Mesendoderm (in vitro differentiated cells): Measurements from ENCODE around the gene GADD45G.

Source experiments
- DNase-seq: peaks from one replicate; pipeline ENCODE4 v3.0.0; 2013
- H2AK5ac ChIP-seq: 2 replicates; pipeline ENCODE4 v1.6.1; 2013; ENCODE audit warnings: low read length, inconsistent platforms
- H2BK120ac ChIP-seq: 2 replicates; pipeline ENCODE4 v1.6.1; 2013; ENCODE audit warnings: low read depth, mild to moderate bottlenecking, low read length, moderate library complexity, mixed read lengths
- H2BK15ac ChIP-seq: replicated peaks from 2 replicates; pipeline ENCODE4 v1.6.1; 2013; ENCODE audit warnings: low read depth, mild to moderate bottlenecking, moderate library complexity
- H2BK5ac ChIP-seq: 2 replicates; pipeline ENCODE4 v1.6.1; 2013; ENCODE audit warnings: low read length, inconsistent platforms
- H3K18ac ChIP-seq: 2 replicates; pipeline ENCODE4 v1.6.1; 2013; ENCODE audit warnings: mild to moderate bottlenecking, low read length, mixed read lengths
- H3K23ac ChIP-seq: one replicate; pipeline ENCODE4 v1.6.1; 2013; ENCODE audit warnings: low read length
- H3K27ac ChIP-seq: 2 replicates; pipeline ENCODE4 v1.5.1; 2013; ENCODE audit warnings: low read depth, mild to moderate bottlenecking, inconsistent platforms, low read length, moderate library complexity
- H3K27me3 ChIP-seq: 2 replicates; pipeline ENCODE4 v1.6.1; 2013; ENCODE audit warnings: low read length, control low read depth, mild to moderate bottlenecking, inconsistent platforms; ENCODE audit not compliant: insufficient read depth, poor library complexity
- H3K36me3 ChIP-seq: 2 replicates; pipeline ENCODE4 v1.6.1; 2013; ENCODE audit warnings: low read length, inconsistent platforms; ENCODE audit not compliant: control insufficient read depth, insufficient read depth
- H3K4ac ChIP-seq: one replicate; pipeline ENCODE4 v1.6.1; 2013; ENCODE audit warnings: low read depth, mild to moderate bottlenecking, low read length, moderate library complexity
- H3K4me1 ChIP-seq: 2 replicates; pipeline ENCODE4 v1.6.1; 2013; ENCODE audit warnings: low read depth, low read length, inconsistent platforms; ENCODE audit not compliant: control insufficient read depth
- H3K4me2 ChIP-seq: 2 replicates; pipeline ENCODE4 v1.6.1; 2013; ENCODE audit warnings: low read length
- H3K4me3 ChIP-seq: 2 replicates; pipeline ENCODE4 v1.5.1; 2013; ENCODE audit warnings: mild to moderate bottlenecking, low read length
- H3K56ac ChIP-seq: one replicate; pipeline ENCODE4 v1.6.1; 2013; ENCODE audit warnings: low read length
- H3K79me1 ChIP-seq: 2 replicates; pipeline ENCODE4 v1.6.1; 2013; ENCODE audit warnings: low read length, inconsistent platforms
- H3K79me2 ChIP-seq: 2 replicates; pipeline ENCODE4 v1.6.1; 2013; ENCODE audit warnings: mild to moderate bottlenecking, low read length; ENCODE audit not compliant: control insufficient read depth, insufficient read depth
- H3K9ac ChIP-seq: 2 replicates; pipeline ENCODE4 v1.6.1; 2013; ENCODE audit warnings: low read length, inconsistent platforms
- H4K5ac ChIP-seq: one replicate; pipeline ENCODE4 v1.6.1; 2013; ENCODE audit warnings: low read length
- H4K8ac ChIP-seq: one replicate; pipeline ENCODE4 v1.6.1; 2013; ENCODE audit warnings: low read depth, mild to moderate bottlenecking, control low read depth, low read length, moderate library complexity
- WGBS: extraction: QIAGEN DNeasy Blood & Tissue Kit; methylation state at CpG from one replicate; pipeline ENCODE4 v1.1.7; 2013; ENCODE audit warnings: low lambda C conversion rate, missing lambda C conversion rate; ENCODE audit not compliant: insufficient coverage; ENCODE audit errors: extremely low coverage; 5-methylcytosine and 5-hydroxymethylcytosine counted together

Gene GADD45G

DNA sequence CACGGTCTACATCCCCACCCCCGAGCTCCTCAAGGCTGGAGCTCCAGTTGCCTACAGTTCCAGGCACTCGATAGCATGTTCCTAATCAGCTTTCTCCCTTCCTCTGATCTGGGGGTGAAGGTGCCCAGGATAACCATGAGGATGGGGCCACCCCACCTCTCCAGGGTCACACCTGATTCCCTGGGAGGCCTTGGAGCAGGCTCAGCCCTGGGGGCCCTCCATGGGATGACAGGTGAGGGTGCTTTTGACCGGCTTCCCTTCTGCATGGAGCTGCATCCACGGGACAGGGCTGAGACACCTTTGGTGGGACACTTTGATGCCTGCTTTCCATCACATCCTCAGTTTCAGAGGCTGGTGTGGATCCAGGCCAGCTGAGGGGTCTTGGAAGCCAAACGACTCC, 28.6 kb downstream of the GADD45G start:
- Histone ChIP-seq H3K27me3 (no peaks in the 10 kb centered on the region), H3K4me1 (no peaks in the 10 kb centered on the region), H3K18ac (no peak overlapping the region), H3K4ac (no peak overlapping the region), H3K79me1 (no peaks in the 10 kb centered on the region), H2BK120ac (no peak overlapping the region), H3K23ac (no peak overlapping the region), H3K27ac (no peak overlapping the region), H4K5ac (no peak overlapping the region), H3K36me3 (no peaks in the 10 kb centered on the region), H2BK15ac (no peak overlapping the region), H2BK5ac (no peak overlapping the region), H2AK5ac (no peak overlapping the region), H3K9ac (no peak overlapping the region), H3K79me2 (no peaks in the 10 kb centered on the region), H3K56ac (no peak overlapping the region), H3K4me2 (no peak overlapping the region), H4K8ac (no peak overlapping the region), H3K4me3 (no peak overlapping the region)
- DNase-seq, result no peak
- no CpG with 5 or more reads among the region's 6 CpGs for WGBS

DNA sequence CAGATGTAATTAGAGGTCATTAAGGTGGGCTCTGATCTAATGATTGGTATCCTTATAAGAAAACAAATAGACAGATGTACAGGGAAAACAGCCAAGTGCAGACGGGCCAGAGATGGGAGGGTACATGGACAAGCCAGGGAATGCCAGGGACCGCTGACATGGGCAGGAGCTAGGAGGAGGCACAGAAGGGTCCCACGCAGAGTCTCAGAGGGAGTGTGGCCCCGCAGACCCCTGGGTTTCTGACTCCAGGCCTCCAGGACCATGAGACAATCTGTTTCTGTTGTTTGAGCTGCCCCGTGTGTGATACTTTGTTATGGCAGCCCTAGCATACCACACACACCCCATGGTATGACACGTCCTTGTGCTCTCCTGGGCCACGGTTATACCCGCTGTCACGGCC, 29.1 kb downstream of the GADD45G start:
- Histone ChIP-seq H3K4me1 (no peaks in the 10 kb centered on the region), H3K27ac (no peak overlapping the region), H3K4me2 (no peak overlapping the region), H3K36me3 (no peaks in the 10 kb centered on the region), H3K18ac (no peak overlapping the region), H4K8ac (no peak overlapping the region), H3K4me3 (no peak overlapping the region), H2BK5ac (no peak overlapping the region), H2AK5ac (no peak overlapping the region), H3K4ac (no peak overlapping the region), H3K27me3 (no peaks in the 10 kb centered on the region), H3K79me1 (no peaks in the 10 kb centered on the region), H3K23ac (no peak overlapping the region), H4K5ac (no peak overlapping the region), H2BK15ac (no peak overlapping the region), H3K9ac (no peak overlapping the region), H3K56ac (no peak overlapping the region), H3K79me2 (no peaks in the 10 kb centered on the region), H2BK120ac (no peak overlapping the region)
- no peak for DNase-seq
- WGBS, result no CpG with 5 or more reads among the region's 9 CpGs

DNA sequence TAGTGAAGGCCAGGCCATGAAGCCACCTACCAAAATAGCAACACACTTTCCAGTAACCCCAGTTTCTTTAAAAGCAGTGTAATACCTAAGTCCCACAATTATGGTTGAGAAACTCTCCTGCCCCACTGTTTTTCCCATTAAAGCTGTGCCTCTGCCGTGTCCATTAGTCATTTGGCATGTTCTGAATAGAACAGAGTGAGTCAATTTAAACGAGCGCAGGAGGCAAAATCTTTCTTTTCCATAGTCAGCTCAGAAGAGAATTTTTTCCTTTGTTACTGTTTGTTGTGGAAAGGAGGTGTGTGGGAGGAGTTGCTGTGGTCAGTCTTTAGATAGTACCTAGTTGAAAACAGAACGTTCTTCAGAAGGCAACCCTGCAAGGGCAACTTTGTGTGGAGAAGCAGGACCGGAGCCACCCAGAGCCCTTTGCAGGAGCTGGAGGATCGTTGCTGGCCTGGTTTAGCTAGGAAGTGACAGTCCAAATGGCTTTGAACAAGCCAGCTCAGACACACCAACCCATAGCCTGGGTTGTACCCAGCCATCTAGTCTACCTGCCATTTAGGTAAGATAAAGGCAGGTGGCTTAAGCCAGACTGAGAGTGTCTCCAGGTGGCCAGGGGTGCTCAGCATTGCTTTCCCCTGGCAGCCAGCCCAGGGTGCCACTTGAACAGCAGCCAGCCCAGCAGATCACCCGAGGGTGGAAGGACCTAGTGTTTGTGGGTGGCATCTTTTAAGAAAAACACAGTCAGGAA, 30.4 kb downstream of the GADD45G start:
- Histone ChIP-seq H3K4me1 (no peaks in the 10 kb centered on the region), H2BK15ac (no peak overlapping the region), H3K9ac (no peak overlapping the region), H3K56ac (no peak overlapping the region), H3K27ac (no peak overlapping the region), H2BK120ac (no peak overlapping the region), H3K79me1 (no peaks in the 10 kb centered on the region), H3K27me3 (no peaks in the 10 kb centered on the region), H4K8ac (no peak overlapping the region), H2BK5ac (no peak overlapping the region), H3K4ac (no peak overlapping the region), H3K23ac (no peak overlapping the region), H3K18ac (no peak overlapping the region), H3K4me2 (no peak overlapping the region), H3K36me3 (no peaks in the 10 kb centered on the region), H3K79me2 (no peaks in the 10 kb centered on the region), H4K5ac (no peak overlapping the region), H2AK5ac (no peak overlapping the region), H3K4me3 (no peak overlapping the region)
- no CpG with 5 or more reads among the region's 7 CpGs for WGBS
- DNase-seq, result no peak

- no peak overlapping the region for H2BK120ac ChIP-seq
- no CpG with 5 or more reads among the region's 5 CpGs for WGBS
Observed at GRCh38 chr9:89635816-89636215, 31.0 kb downstream of the GADD45G start.

GRCh38 chr9:89637787-89638186, 33.0 kb downstream of the GADD45G start:
- no peak overlapping the region for H3K4ac ChIP-seq
- H3K4me1 ChIP-seq, result peaks cover 4% of the 10 kb centered on the region
- DNase-seq, result no peak
- H2BK15ac ChIP-seq, result no peak overlapping the region
- no peak overlapping the region for H3K4me2 ChIP-seq
- no peak overlapping the region for H3K9ac ChIP-seq
- H3K36me3 ChIP-seq, result no peaks in the 10 kb centered on the region
- H3K4me3 ChIP-seq, result no peak overlapping the region
- no peak overlapping the region for H4K5ac ChIP-seq
- H2AK5ac ChIP-seq, result no peak overlapping the region
- H3K27ac ChIP-seq, result no peak overlapping the region
- no peak overlapping the region for H4K8ac ChIP-seq
- no peak overlapping the region for H3K18ac ChIP-seq
- no peak overlapping the region for H2BK5ac ChIP-seq
- no peak overlapping the region for H2BK120ac ChIP-seq
- no peak overlapping the region for H3K56ac ChIP-seq
- H3K79me1 ChIP-seq, result no peaks in the 10 kb centered on the region
- no peaks in the 10 kb centered on the region for H3K27me3 ChIP-seq
- no peak overlapping the region for H3K23ac ChIP-seq
- no peaks in the 10 kb centered on the region for H3K79me2 ChIP-seq
- no CpG with 5 or more reads among the region's 6 CpGs for WGBS

More at GRCh38 chr9:89635816-89636215, 31.0 kb downstream of the GADD45G start:
- Histone ChIP-seq H2AK5ac (no peak overlapping the region), H4K5ac (no peak overlapping the region), H3K9ac (no peak overlapping the region), H3K4me2 (no peak overlapping the region), H3K4ac (no peak overlapping the region), H3K36me3 (no peaks in the 10 kb centered on the region), H2BK15ac (no peak overlapping the region), H3K4me3 (no peak overlapping the region), H3K79me2 (no peaks in the 10 kb centered on the region), H3K56ac (no peak overlapping the region), H3K4me1 (no peaks in the 10 kb centered on the region), H4K8ac (no peak overlapping the region), H3K27ac (no peak overlapping the region), H2BK5ac (no peak overlapping the region), H3K79me1 (no peaks in the 10 kb centered on the region), H3K27me3 (no peaks in the 10 kb centered on the region), H3K18ac (no peak overlapping the region), H3K23ac (no peak overlapping the region)
- DNase-seq, result no peak

GRCh38 chr9:89638359-89638758, 33.5 kb downstream of the GADD45G start:
- H3K79me2 ChIP-seq, result no peaks in the 10 kb centered on the region
- no peak overlapping the region for H3K4me2 ChIP-seq
- H4K8ac ChIP-seq, result no peak overlapping the region
- no peak overlapping the region for H2BK120ac ChIP-seq
- H3K4ac ChIP-seq, result no peak overlapping the region
- no peak overlapping the region for H3K4me3 ChIP-seq
- no peak overlapping the region for H3K18ac ChIP-seq
- peaks cover 4% of the 10 kb centered on the region for H3K4me1 ChIP-seq
- no peak overlapping the region for H2BK15ac ChIP-seq
- H3K27me3 ChIP-seq, result no peaks in the 10 kb centered on the region
- DNase-seq, result no peak
- no CpG with 5 or more reads among the region's 5 CpGs for WGBS
- H3K56ac ChIP-seq, result no peak overlapping the region
- no peak overlapping the region for H2BK5ac ChIP-seq
- H3K36me3 ChIP-seq, result no peaks in the 10 kb centered on the region
- no peak overlapping the region for H3K23ac ChIP-seq
- no peak overlapping the region for H3K9ac ChIP-seq
- H3K27ac ChIP-seq, result no peak overlapping the region
- H4K5ac ChIP-seq, result no peak overlapping the region
- no peaks in the 10 kb centered on the region for H3K79me1 ChIP-seq
- H2AK5ac ChIP-seq, result no peak overlapping the region
